Measurements from ENCODE around the gene KRT71. TPM values are rescaled to one million over a fixed set of nuclear protein-coding genes. Genes with fewer than 3 reads are reported as not detected.

KRT71 gene
- total RNA-seq, 2 experiments from 2014 or later, result not detected

- H3K27me3 ChIP-seq (ENCODE audit: control insufficient read depth in 1 of 2, insufficient read depth in 2 of 2, low read length in 2 of 2), result peaks cover 0 to 8% of the 10 kb centered on the region in 2 experiments
- ChIA-PET POLR2A (no interaction called here), CTCF (no interaction called here)
- Mint-ChIP-seq H3K27me3 (peaks cover 42% of the 10 kb centered on the region), H3K36me3 (ENCODE audit: low read depth) (no peaks in the 10 kb centered on the region), H3K9me3 (no peaks in the 10 kb centered on the region), H3K4me3 (no peak overlapping the region), H3K4me1 (ENCODE audit: low read depth) (no peaks in the 10 kb centered on the region), H3K27ac (no peak overlapping the region)
- no peaks in the 10 kb centered on the region for H3K9me3 ChIP-seq (ENCODE audit: control insufficient read depth in 1 of 2, insufficient read depth in 1 of 2, low read length in 2 of 2)
- no peaks in the 10 kb centered on the region for H3K4me1 ChIP-seq (ENCODE audit: insufficient read depth, low read length)
- no peak overlapping the region for H3K4me3 ChIP-seq (ENCODE audit: low read length)
- intact Hi-C loops (cut with DNase I, micrococcal nuclease), result no loop called here
- H3K36me3 ChIP-seq (ENCODE audit: insufficient read depth, low read length), result no peaks in the 10 kb centered on the region
- no peak for DNase-seq
- ATAC-seq (ENCODE audit: poor library complexity), result no peak
- TF ChIP-seq CTCF (IDR thresholded peaks at IDR 0.05), result no peak
- H3K27ac ChIP-seq (ENCODE audit: low read depth in 1 of 2, low read length in 2 of 2), result no peak overlapping the region
Measured at GRCh38 chr12:52494100-52494499, 58.8 kb downstream of the KRT71 start.

Other genes starting within 250 kb of the KRT71 start
- gene KRT83, start 231.7 kb downstream of the KRT71 start, total RNA-seq, result not detected
- gene KRT85, start 185.7 kb downstream of the KRT71 start, total RNA-seq, result not detected
- gene KRT84, start 167.5 kb downstream of the KRT71 start, total RNA-seq, result not detected
- gene KRT82, start 146.8 kb downstream of the KRT71 start, total RNA-seq, result not detected
- not detected for gene KRT75, start 118.8 kb downstream of the KRT71 start, total RNA-seq
- gene KRT6B, start 101.0 kb downstream of the KRT71 start, total RNA-seq, result not detected
- not detected for gene KRT6C, start 79.3 kb downstream of the KRT71 start, total RNA-seq
- gene KRT6A, start 59.9 kb downstream of the KRT71 start, total RNA-seq, result not detected
- gene KRT5, start 32.8 kb downstream of the KRT71 start, total RNA-seq, result under 1 TPM; 0.60 to 0.81 TPM
- under 1 TPM; 0.30 to 0.34 TPM for gene KRT74, start 20.7 kb upstream of the KRT71 start, total RNA-seq
- gene KRT72, start 48.3 kb upstream of the KRT71 start, total RNA-seq, result 10 to 100 TPM; 82.2 to 83.4 TPM
- gene KRT73, start 65.4 kb upstream of the KRT71 start, total RNA-seq, result 10 to 100 TPM; 67.2 to 69.7 TPM
- 1 to 10 TPM; 1.7 to 2.1 TPM for gene KRT2, start 99.1 kb upstream of the KRT71 start, total RNA-seq
- gene KRT1, start 127.3 kb upstream of the KRT71 start, total RNA-seq, result 1 to 10 TPM; 3.9 to 4.0 TPM
- under 1 TPM; 0.11 to 0.20 TPM for gene KRT77, start 150.4 kb upstream of the KRT71 start, total RNA-seq
- not detected for gene KRT76, start 224.2 kb upstream of the KRT71 start, total RNA-seq
- not detected for gene KRT3, start 243.0 kb upstream of the KRT71 start, total RNA-seq

All from CD4-positive, alpha-beta T cell (primary cell).